ENCODE results near the gene DSP. TPM values are rescaled to one million over a fixed set of nuclear protein-coding genes. Genes with fewer than 3 reads are reported as not detected.

DSP gene
- total RNA-seq, 1 experiment from 2014 or later = 76.1 TPM

DNA sequence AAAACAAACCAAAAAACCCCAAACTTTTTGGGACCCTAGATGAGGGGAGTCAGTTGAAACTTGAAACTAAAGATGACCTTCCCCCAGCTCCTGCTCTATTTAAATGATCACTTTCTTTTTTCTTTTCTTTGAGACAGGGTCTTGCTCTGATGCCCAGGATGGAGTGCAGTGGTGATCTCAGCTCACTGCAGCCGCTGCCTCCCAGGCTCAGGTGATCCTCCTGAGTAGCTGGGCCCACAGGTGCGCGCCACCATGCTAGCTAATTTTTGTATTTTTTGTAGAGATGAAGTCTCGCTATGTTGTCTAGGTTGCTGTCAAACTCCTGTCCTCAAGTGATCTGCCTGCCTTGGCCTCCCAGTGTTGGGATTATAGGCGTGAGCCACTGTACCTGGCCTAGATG is 7.3 kb upstream of the DSP start:
- Mint-ChIP-seq H3K4me1 (peaks cover 23% of the 10 kb centered on the region), H3K36me3 (no peaks in the 10 kb centered on the region), H3K9me3 (peaks cover 6% of the 10 kb centered on the region; the same call in 1 of the 2 replicates), H3K27ac (peak overlapping the region; percentile 41; the same call in 1 of the 2 replicates), H3K4me3 (no peak overlapping the region), H3K27me3 (ENCODE audit: low read depth) (peaks cover 10% of the 10 kb centered on the region)
- ChIA-PET CTCF (interaction anchor here (0.8 kb wide), 1 partner anchor 15 kb away, joined by 3 read pairs; no protein-coding TSS in a partner anchor), POLR2A (interaction anchor here (0.6 kb wide), 2 partner anchors 10 to 144 kb away, joined by 3 to 4 read pairs; no protein-coding TSS in a partner anchor)
- ATAC-seq (no peak), DNase-seq (ENCODE audit: low spot score) (no peak)
- 0 out of 2 replicates have a peak, but pooled peaks have one; percentile 51 for TF ChIP-seq ZNF121 (CRISPR knock-in tag; IDR thresholded peaks at IDR 0.05)
- no peak for TF ChIP-seq NR2C2 (CRISPR knock-in tag; IDR thresholded peaks at IDR 0.05)
- TF ChIP-seq, protein P1, sequence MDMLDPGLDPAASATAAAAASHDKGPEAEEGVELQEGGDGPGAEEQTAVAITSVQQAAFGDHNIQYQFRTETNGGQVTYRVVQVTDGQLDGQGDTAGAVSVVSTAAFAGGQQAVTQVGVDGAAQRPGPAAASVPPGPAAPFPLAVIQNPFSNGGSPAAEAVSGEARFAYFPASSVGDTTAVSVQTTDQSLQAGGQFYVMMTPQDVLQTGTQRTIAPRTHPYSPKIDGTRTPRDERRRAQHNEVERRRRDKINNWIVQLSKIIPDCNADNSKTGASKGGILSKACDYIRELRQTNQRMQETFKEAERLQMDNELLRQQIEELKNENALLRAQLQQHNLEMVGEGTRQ (CRISPR knock-in tag; IDR thresholded peaks at IDR 0.05) = no peak

DNA sequence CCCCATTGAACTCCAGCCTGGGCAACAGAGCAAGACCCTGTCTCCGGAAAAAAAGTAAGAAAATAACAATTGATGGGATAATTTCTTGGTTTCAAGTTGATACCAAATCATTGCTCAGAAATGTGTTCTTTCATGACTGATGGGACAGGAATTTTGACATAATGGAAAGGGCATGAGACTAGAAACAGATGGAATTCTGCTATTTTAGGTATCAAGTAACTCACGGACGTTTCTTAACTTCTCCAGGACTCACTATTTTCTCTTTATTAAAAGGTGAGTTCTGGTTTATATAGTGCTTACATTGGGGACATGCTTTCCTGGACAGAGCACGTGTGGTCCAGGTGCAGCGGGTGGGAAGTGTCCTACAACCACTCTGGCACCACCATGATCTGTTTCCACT is 6.0 kb upstream of the DSP start:
- no peak overlapping the region for H3K27ac Mint-ChIP-seq
- peaks cover 6% of the 10 kb centered on the region; the same call in 1 of the 2 replicates for H3K9me3 Mint-ChIP-seq
- peaks cover 28% of the 10 kb centered on the region for H3K4me1 Mint-ChIP-seq
- H3K4me3 Mint-ChIP-seq = no peak overlapping the region
- ATAC-seq (no peak), DNase-seq (ENCODE audit: low spot score) (no peak)
- H3K36me3 Mint-ChIP-seq = no peaks in the 10 kb centered on the region
- CTCF ChIA-PET = no interaction called here
- POLR2A ChIA-PET = no interaction called here
- peaks cover 23% of the 10 kb centered on the region for H3K27me3 Mint-ChIP-seq (ENCODE audit: low read depth)
- TF ChIP-seq TEAD1 (CRISPR knock-in tag; IDR thresholded peaks at IDR 0.05) = no peak
- no peak for TF ChIP-seq GTF2I (CRISPR knock-in tag; conservative IDR thresholded peaks at IDR 0.05)
- no peak for TF ChIP-seq FOXP1 (CRISPR knock-in tag; IDR thresholded peaks at IDR 0.05; ENCODE audit: borderline replicate concordance)
- TF ChIP-seq HMGA2 (CRISPR knock-in tag; IDR thresholded peaks at IDR 0.05) = no peak
- TF ChIP-seq, protein P2, sequence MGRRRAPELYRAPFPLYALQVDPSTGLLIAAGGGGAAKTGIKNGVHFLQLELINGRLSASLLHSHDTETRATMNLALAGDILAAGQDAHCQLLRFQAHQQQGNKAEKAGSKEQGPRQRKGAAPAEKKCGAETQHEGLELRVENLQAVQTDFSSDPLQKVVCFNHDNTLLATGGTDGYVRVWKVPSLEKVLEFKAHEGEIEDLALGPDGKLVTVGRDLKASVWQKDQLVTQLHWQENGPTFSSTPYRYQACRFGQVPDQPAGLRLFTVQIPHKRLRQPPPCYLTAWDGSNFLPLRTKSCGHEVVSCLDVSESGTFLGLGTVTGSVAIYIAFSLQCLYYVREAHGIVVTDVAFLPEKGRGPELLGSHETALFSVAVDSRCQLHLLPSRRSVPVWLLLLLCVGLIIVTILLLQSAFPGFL (CRISPR knock-in tag; IDR thresholded peaks at IDR 0.05; ENCODE audit: borderline replicate concordance) = no peak
- no peak for TF ChIP-seq ZNF121 (CRISPR knock-in tag; IDR thresholded peaks at IDR 0.05)
- no peak for TF ChIP-seq SP1 (CRISPR knock-in tag; conservative IDR thresholded peaks at IDR 0.05)
- TF ChIP-seq, protein P3, sequence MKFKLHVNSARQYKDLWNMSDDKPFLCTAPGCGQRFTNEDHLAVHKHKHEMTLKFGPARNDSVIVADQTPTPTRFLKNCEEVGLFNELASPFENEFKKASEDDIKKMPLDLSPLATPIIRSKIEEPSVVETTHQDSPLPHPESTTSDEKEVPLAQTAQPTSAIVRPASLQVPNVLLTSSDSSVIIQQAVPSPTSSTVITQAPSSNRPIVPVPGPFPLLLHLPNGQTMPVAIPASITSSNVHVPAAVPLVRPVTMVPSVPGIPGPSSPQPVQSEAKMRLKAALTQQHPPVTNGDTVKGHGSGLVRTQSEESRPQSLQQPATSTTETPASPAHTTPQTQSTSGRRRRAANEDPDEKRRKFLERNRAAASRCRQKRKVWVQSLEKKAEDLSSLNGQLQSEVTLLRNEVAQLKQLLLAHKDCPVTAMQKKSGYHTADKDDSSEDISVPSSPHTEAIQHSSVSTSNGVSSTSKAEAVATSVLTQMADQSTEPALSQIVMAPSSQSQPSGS (CRISPR knock-in tag; IDR thresholded peaks at IDR 0.05; ENCODE audit: borderline replicate concordance, low read depth) = no peak
- TF ChIP-seq RORB (CRISPR knock-in tag; IDR thresholded peaks at IDR 0.05) = no peak
- no peak for TF ChIP-seq CBFB (CRISPR knock-in tag; IDR thresholded peaks at IDR 0.05; ENCODE audit: low read depth)
- TF ChIP-seq, protein P4, sequence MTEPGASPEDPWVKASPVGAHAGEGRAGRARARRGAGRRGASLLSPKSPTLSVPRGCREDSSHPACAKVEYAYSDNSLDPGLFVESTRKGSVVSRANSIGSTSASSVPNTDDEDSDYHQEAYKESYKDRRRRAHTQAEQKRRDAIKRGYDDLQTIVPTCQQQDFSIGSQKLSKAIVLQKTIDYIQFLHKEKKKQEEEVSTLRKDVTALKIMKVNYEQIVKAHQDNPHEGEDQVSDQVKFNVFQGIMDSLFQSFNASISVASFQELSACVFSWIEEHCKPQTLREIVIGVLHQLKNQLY (CRISPR knock-in tag; IDR thresholded peaks at IDR 0.05) = no peak
- TF ChIP-seq FOXJ3 (CRISPR knock-in tag; IDR thresholded peaks at IDR 0.05; ENCODE audit: borderline replicate concordance) = no peak
- TF ChIP-seq, protein P5, sequence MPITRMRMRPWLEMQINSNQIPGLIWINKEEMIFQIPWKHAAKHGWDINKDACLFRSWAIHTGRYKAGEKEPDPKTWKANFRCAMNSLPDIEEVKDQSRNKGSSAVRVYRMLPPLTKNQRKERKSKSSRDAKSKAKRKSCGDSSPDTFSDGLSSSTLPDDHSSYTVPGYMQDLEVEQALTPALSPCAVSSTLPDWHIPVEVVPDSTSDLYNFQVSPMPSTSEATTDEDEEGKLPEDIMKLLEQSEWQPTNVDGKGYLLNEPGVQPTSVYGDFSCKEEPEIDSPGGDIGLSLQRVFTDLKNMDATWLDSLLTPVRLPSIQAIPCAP (CRISPR knock-in tag; IDR thresholded peaks at IDR 0.05) = no peak
- TF ChIP-seq TP53 (CRISPR knock-in tag; IDR thresholded peaks at IDR 0.05) = no peak
- TF ChIP-seq, protein P6, sequence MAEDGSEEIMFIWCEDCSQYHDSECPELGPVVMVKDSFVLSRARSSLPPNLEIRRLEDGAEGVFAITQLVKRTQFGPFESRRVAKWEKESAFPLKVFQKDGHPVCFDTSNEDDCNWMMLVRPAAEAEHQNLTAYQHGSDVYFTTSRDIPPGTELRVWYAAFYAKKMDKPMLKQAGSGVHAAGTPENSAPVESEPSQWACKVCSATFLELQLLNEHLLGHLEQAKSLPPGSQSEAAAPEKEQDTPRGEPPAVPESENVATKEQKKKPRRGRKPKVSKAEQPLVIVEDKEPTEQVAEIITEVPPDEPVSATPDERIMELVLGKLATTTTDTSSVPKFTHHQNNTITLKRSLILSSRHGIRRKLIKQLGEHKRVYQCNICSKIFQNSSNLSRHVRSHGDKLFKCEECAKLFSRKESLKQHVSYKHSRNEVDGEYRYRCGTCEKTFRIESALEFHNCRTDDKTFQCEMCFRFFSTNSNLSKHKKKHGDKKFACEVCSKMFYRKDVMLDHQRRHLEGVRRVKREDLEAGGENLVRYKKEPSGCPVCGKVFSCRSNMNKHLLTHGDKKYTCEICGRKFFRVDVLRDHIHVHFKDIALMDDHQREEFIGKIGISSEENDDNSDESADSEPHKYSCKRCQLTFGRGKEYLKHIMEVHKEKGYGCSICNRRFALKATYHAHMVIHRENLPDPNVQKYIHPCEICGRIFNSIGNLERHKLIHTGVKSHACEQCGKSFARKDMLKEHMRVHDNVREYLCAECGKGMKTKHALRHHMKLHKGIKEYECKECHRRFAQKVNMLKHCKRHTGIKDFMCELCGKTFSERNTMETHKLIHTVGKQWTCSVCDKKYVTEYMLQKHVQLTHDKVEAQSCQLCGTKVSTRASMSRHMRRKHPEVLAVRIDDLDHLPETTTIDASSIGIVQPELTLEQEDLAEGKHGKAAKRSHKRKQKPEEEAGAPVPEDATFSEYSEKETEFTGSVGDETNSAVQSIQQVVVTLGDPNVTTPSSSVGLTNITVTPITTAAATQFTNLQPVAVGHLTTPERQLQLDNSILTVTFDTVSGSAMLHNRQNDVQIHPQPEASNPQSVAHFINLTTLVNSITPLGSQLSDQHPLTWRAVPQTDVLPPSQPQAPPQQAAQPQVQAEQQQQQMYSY (CRISPR knock-in tag; IDR thresholded peaks at IDR 0.05) = no peak
- TF ChIP-seq, protein P7, sequence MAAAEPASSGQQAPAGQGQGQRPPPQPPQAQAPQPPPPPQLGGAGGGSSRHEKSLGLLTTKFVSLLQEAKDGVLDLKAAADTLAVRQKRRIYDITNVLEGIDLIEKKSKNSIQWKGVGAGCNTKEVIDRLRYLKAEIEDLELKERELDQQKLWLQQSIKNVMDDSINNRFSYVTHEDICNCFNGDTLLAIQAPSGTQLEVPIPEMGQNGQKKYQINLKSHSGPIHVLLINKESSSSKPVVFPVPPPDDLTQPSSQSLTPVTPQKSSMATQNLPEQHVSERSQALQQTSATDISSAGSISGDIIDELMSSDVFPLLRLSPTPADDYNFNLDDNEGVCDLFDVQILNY (CRISPR knock-in tag; IDR thresholded peaks at IDR 0.05) = no peak
- no peak for TF ChIP-seq ZNF263 (CRISPR knock-in tag; IDR thresholded peaks at IDR 0.05; ENCODE audit: low read depth)
- TF ChIP-seq ZNF396 (CRISPR knock-in tag; IDR thresholded peaks at IDR 0.05; ENCODE audit: borderline replicate concordance) = no peak
